A549 (cell line): ENCODE data around the gene MYDGF. TPM values are rescaled to one million over a fixed set of nuclear protein-coding genes. Genes with fewer than 3 reads are reported as not detected.

Experiments used
- ATAC-seq, 2 experiments: fragments of 200-7000 bp in 1 of 2; fragments of >200 bp in 1 of 2; cut with Nextera tagmentation in 1 of 2; cut with Tn5 transposase in 1 of 2; 3 replicates each; pipeline versions ENCODE4 v1.8.0 to v1.9.1; 2018 to 2020; ENCODE audit warnings: mild to moderate bottlenecking in 1 of 2, moderate library complexity in 1 of 2
- CTCF ChIA-PET: fragments of 300-600 bp; sonication (Branson Sonifier 250); formaldehyde crosslinking; extraction: SDS; loops from one replicate; lab custom pipeline; 2021; ENCODE audit warnings: antibody characterized with exemption, inconsistent platforms; lab: Yijun Ruan, JAX
- POLR2A ChIA-PET: fragments of 350-600 bp; formaldehyde crosslinking; extraction: SDS; loops from one replicate; lab custom pipeline; 2021; ENCODE audit warnings: antibody characterized with exemption, inconsistent platforms; lab: Yijun Ruan, JAX
- DNase-seq, 2 experiments: peaks; one replicate each; pipeline versions ENCODE4 v3.0.0 to v3.0.0-alpha.2; 2011 to 2016; ENCODE audit warnings: low read depth in 1 of 2, low spot score in 1 of 2
- FAIRE-seq: peaks from 2 replicates; lab custom pipeline; 2011; peaks lifted over from hg19 to GRCh38; lab: Jason Lieb, UNC
- H3K27ac ChIP-seq, 2 experiments: fragments of >200 bp; sonication (Bioruptor Twin); formaldehyde crosslinking; 3 replicates each; pipeline ENCODE4 v1.5.1; 2016 to 2017
- H3K4me1 ChIP-seq: fragments of >200 bp; sonication (Bioruptor Twin); formaldehyde crosslinking; 3 replicates; pipeline ENCODE4 v1.6.1; 2016
- H3K4me2 ChIP-seq: fragments of >200 bp; sonication (Bioruptor Twin); formaldehyde crosslinking; 3 replicates; pipeline ENCODE4 v1.6.1; 2016
- H3K4me3 ChIP-seq: fragments of >200 bp; sonication (Bioruptor Twin); formaldehyde crosslinking; 3 replicates; pipeline ENCODE4 v1.5.1; 2016
- H3K9me3 ChIP-seq: fragments of >200 bp; sonication (Bioruptor Twin); formaldehyde crosslinking; 3 replicates; pipeline ENCODE4 v1.6.1; 2016
- CBX2 ChIP-seq: fragments of 200-600 bp; sonication (generic); IDR thresholded peaks from 2 replicates; pipeline ENCODE4 v1.6.1; 2016; ENCODE audit warnings: low read depth, mild to moderate bottlenecking, borderline replicate concordance
- CBX8 ChIP-seq: fragments of 200-600 bp; sonication (generic); IDR thresholded peaks from 2 replicates; pipeline ENCODE4 v1.6.1; 2016
- CHD2 ChIP-seq: fragments of 150-350 bp; IDR thresholded peaks from 2 replicates; pipeline ENCODE4 v1.6.1; 2014; ENCODE audit warnings: low read length; ENCODE audit not compliant: partially characterized antibody
- CHD4 ChIP-seq: fragments of 200-600 bp; sonication (generic); IDR thresholded peaks from 2 replicates; pipeline ENCODE4 v1.6.1; 2016; ENCODE audit warnings: antibody characterized with exemption, mild to moderate bottlenecking, borderline replicate concordance
- CTCF ChIP-seq: fragments of >200 bp; sonication (Bioruptor Twin); formaldehyde crosslinking; IDR thresholded peaks from 3 replicates; pipeline ENCODE4 v1.5.1; 2016
- EHMT2 ChIP-seq: fragments of 200-600 bp; sonication (generic); IDR thresholded peaks from 2 replicates; pipeline ENCODE4 v1.6.1; 2016; ENCODE audit warnings: antibody characterized with exemption, low read depth, mild to moderate bottlenecking, moderate library complexity
- ESRRA ChIP-seq: fragments of 150-350 bp; IDR thresholded peaks from 2 replicates; pipeline ENCODE4 v1.6.1; 2014; ENCODE audit warnings: mild to moderate bottlenecking, low read length, borderline replicate concordance
- FOSL2 ChIP-seq, 2 experiments: fragments of 450-650 bp in 1 of 2; fragments of >200 bp in 1 of 2; sonication (Bioruptor Twin) in 1 of 2; formaldehyde crosslinking; IDR thresholded peaks; 2 replicates each; pipeline versions ENCODE4 v1.5.0 to v1.6.1; 2016 to 2020; ENCODE audit warnings: mild to moderate bottlenecking in 1 of 2, moderate library complexity in 1 of 2
- HDAC2 ChIP-seq: fragments of 200-600 bp; sonication (generic); IDR thresholded peaks from 2 replicates; pipeline ENCODE4 v1.6.1; 2016
- HEYL ChIP-seq: fragments of 250-450 bp; sonication (Bioruptor Pico); IDR thresholded peaks from 2 replicates; pipeline ENCODE4 v1.8.0; 2021; ENCODE audit warnings: mild to moderate bottlenecking, moderate library complexity
- JUN ChIP-seq, 2 experiments: fragments of >200 bp; sonication (Bioruptor Twin); formaldehyde crosslinking; IDR thresholded peaks; 2 replicates in 1 of 2; 3 replicates in 1 of 2; pipeline ENCODE4 v1.6.1; 2016 to 2017
- KDM1A ChIP-seq: fragments of 200-600 bp; sonication (generic); IDR thresholded peaks from 2 replicates; pipeline ENCODE4 v1.6.1; 2016; ENCODE audit warnings: low read depth, mild to moderate bottlenecking
- NPAS2 ChIP-seq: fragments of 250-450 bp; sonication (Bioruptor Pico); IDR thresholded peaks from 2 replicates; pipeline ENCODE4 v1.8.0; 2022; ENCODE audit warnings: mild to moderate bottlenecking, moderate library complexity, borderline replicate concordance
- PHF8 ChIP-seq: fragments of 200-600 bp; sonication (generic); IDR thresholded peaks from 2 replicates; pipeline ENCODE4 v1.6.1; 2016; ENCODE audit warnings: low read depth, mild to moderate bottlenecking, antibody characterized with exemption, moderate library complexity, borderline replicate concordance
- RAD21 ChIP-seq, 2 experiments: fragments of >200 bp in 1 of 2; sonication (Bioruptor Twin) in 1 of 2; formaldehyde crosslinking in 1 of 2; IDR thresholded peaks in 1 of 2; conservative IDR thresholded peaks in 1 of 2; 2 replicates in 1 of 2; 3 replicates in 1 of 2; pipeline ENCODE4 v1.6.1; 2012 to 2018; ENCODE audit warnings: inconsistent platforms in 1 of 2
- RARB ChIP-seq: fragments of 250-450 bp; sonication (Bioruptor Pico); IDR thresholded peaks from 2 replicates; pipeline ENCODE4 v1.8.0; 2021; ENCODE audit warnings: mild to moderate bottlenecking, moderate library complexity
- RCOR1 ChIP-seq: fragments of 150-350 bp; IDR thresholded peaks from 2 replicates; pipeline ENCODE4 v1.6.1; 2014; ENCODE audit warnings: antibody characterized with exemption, low read length, low read depth
- RNF2 ChIP-seq: fragments of 200-600 bp; sonication (generic); IDR thresholded peaks from 2 replicates; pipeline ENCODE4 v1.6.1; 2016; ENCODE audit warnings: low read depth, mild to moderate bottlenecking, antibody characterized with exemption, moderate library complexity, borderline replicate concordance
- SMC3 ChIP-seq: fragments of >200 bp; sonication (Bioruptor Twin); formaldehyde crosslinking; IDR thresholded peaks from 3 replicates; pipeline ENCODE4 v1.6.1; 2018; ENCODE audit warnings: inconsistent platforms
- TFCP2L1 ChIP-seq: fragments of 250-450 bp; sonication (Bioruptor Pico); IDR thresholded peaks from 2 replicates; pipeline ENCODE4 v1.5.0; 2021; ENCODE audit warnings: mild to moderate bottlenecking
- USF2 ChIP-seq: fragments of 450-650 bp; IDR thresholded peaks from 2 replicates; pipeline ENCODE4 v1.6.1; 2014; ENCODE audit warnings: antibody characterized with exemption
- ZFP36 ChIP-seq: fragments of 450-650 bp; IDR thresholded peaks from 2 replicates; pipeline ENCODE4 v1.6.1; 2014; ENCODE audit warnings: borderline replicate concordance; ENCODE audit not compliant: partially characterized antibody
- WGBS: methylation state at CpG from one replicate; pipeline ENCODE4 v1.1.6; 2017; ENCODE audit errors: missing lambda C conversion rate; 5-methylcytosine and 5-hydroxymethylcytosine counted together
- polyA plus RNA-seq, 4 experiments: library from polyadenylated mRNA; depleted of rRNA in 3 of 4; stranded (reverse); fragments of >200 nt; fragmentation: RNase III in 1 of 4; extraction: RNeasy Plus Mini Kit Qiagen cat#74134 plus additional on column Dnase treatment in 1 of 4; gene quantifications; 2 replicates in 3 of 4; 3 replicates in 1 of 4; pipeline ENCODE4 v1.2.3, GENCODE V29; 2011 to 2017
- TF ChIP-seq, protein P1 (sequence below): IDR thresholded peaks from 2 replicates; pipeline ENCODE4 v1.6.1; 2012

MYDGF gene
- polyA plus RNA-seq, 2 of the 4 experiments (the other 2 are of a cell fraction) = 62.1 to 107 TPM

DNA sequence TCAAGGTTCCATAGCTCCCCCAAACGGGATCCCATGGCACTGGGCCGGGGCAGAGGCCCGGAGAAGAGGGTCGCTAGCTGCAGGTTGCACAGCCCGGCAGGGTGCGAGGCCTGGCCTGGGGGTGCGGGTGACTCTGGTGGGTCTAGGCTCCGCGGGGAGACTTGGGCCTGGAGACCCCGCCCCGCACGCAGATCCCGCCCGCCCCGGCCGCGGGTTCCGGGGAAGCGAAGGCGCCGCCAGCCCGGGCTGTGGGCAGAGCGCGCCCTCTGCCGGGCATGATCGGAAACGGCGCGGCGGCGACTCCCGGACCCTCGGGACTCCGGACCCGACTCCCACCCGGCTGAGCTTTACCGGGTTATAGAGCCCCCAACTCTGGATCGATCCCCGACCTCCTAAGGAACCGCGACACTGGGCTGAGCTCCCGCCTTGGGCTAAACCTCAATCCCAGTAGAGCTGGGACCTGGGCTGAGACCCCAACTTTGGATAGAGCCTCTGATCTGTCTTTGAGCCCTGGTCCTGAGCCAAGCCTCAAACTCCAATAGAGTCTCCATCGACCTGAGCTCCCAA is 33.9 kb downstream of the MYDGF start:
- H3K4me2 ChIP-seq = peak overlapping the region; percentile 92
- FAIRE-seq = no peak
- H3K4me3 ChIP-seq = peak overlapping the region; percentile 48
- ChIA-PET POLR2A (interaction anchor here (0.7 kb wide), 1 partner anchor 59 kb away, joined by 3 read pairs; no protein-coding TSS in a partner anchor), CTCF (interaction anchor here (0.6 to 3.4 kb wide), 37 partner anchors 9 to 266 kb away, joined by 3 to 118 read pairs (median 6); partner anchors contain the start of genes HDGFL2 and SEMA6B)
- peaks cover 33% of the 10 kb centered on the region for H3K4me1 ChIP-seq
- WGBS = 0% methylated on average over 1 of the region's 43 CpGs
- H3K27ac ChIP-seq = peak overlapping the region; percentile 81 to 92
- TF ChIP-seq CHD4 = no peak
- peak; percentile 71 to 90 for TF ChIP-seq RAD21 (conservative IDR thresholded peaks at IDR 0.05 in 1 of 2, IDR thresholded peaks at IDR 0.05 in 1 of 2)
- TF ChIP-seq SMC3 = peak; percentile 76
- TF ChIP-seq CTCF = peak; percentile 84
- no peaks in the 10 kb centered on the region for H3K9me3 ChIP-seq
- peak; percentile 37 to 62; a peak in 3 of 6 replicates for ATAC-seq
- peak; percentile 34 to 65 for DNase-seq

DNA sequence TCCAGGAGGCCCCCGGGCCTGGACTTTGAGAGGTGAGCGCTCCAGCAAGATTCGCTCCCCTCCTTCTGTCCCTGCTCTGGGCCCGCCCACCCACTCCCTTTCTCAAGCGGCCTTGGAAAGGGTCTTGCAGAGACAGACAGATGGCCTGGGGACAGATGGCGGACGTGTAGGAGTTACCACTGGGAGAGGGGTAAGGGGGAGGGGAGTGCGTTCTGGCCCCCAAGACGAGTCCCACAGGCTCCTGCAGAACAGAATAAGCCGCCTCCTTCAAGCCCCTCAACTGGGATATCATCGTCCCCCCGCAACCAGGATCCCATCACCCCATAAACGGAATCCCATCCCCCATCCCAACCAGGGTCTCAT is 34.4 kb downstream of the MYDGF start:
- ChIA-PET POLR2A (interaction anchor here (0.7 kb wide), 1 partner anchor 59 kb away, joined by 3 read pairs; no protein-coding TSS in a partner anchor), CTCF (interaction anchor here (0.6 to 3.4 kb wide), 32 partner anchors 9 to 171 kb away, joined by 3 to 118 read pairs (median 8); partner anchors contain the start of genes HDGFL2 and SEMA6B)
- FAIRE-seq (no peak), ATAC-seq (no peak), DNase-seq (no peak)
- Histone ChIP-seq H3K4me2 (peak overlapping the region; percentile 92), H3K27ac (peak overlapping the region; percentile 81 to 92), H3K9me3 (no peaks in the 10 kb centered on the region), H3K4me1 (peaks cover 33% of the 10 kb centered on the region), H3K4me3 (peak overlapping the region; percentile 48)
- TF ChIP-seq JUN (IDR thresholded peaks at IDR 0.05) = no peak
- TF ChIP-seq PHF8 = no peak
- no peak for TF ChIP-seq USF2
- TF ChIP-seq NPAS2 = no peak
- no peak for TF ChIP-seq EHMT2
- no peak for TF ChIP-seq RCOR1
- TF ChIP-seq, protein P1, sequence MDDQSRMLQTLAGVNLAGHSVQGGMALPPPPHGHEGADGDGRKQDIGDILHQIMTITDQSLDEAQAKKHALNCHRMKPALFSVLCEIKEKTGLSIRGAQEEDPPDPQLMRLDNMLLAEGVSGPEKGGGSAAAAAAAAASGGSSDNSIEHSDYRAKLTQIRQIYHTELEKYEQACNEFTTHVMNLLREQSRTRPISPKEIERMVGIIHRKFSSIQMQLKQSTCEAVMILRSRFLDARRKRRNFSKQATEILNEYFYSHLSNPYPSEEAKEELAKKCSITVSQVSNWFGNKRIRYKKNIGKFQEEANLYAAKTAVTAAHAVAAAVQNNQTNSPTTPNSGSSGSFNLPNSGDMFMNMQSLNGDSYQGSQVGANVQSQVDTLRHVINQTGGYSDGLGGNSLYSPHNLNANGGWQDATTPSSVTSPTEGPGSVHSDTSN = no peak
- no peak for TF ChIP-seq CHD4
- no peak for TF ChIP-seq TFCP2L1 (CRISPR knock-in tag)
- TF ChIP-seq RNF2 = no peak
- WGBS = 48% methylated on average over 5 of the region's 13 CpGs

DNA sequence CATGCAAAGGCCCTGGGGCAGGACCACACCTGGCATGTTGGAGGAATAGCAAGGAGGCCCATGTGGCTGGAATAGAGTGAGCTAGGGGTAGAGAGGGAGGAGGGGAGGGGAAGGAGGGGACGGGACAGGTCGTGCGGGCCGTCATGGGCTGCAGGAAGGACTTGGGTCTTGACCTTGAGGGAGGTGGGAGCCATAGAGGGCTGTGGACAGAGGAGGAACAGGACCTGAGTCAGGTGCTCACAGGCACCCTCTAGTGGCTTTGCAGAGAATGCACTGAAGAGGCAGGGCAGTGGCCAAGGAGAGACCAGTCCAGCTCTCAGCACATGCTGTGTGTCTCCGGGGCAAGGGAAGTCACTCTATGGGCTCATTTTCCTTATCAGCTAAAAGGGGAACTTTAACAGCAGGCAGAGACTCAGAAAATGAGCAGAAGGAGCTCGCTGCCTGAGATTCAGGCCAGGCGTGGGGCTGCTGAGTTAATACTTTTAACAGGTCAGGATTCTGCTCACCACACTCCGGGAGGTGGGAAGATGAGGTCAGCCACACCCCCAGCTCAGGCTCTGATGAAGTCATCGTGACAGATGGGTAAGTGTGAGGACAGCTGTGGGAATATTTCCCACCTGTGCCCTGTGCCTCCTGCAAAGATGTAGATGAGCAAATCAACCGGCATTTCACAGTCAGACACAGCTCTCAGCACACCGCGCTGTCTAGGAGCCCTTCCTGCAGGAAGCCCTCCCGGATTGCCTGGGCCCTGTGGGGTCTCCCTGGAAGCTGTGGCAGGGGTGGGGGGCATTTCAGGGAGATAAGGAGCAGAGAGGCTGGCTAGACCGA is 36.8 kb downstream of the MYDGF start:
- ATAC-seq = peak; percentile 86 to 88
- peak; percentile 60 to 82 for DNase-seq
- ChIA-PET POLR2A (no interaction called here), CTCF (interaction anchor here (0.7 to 3.4 kb wide), 28 partner anchors 10 to 112 kb away, joined by 3 to 48 read pairs (median 7); partner anchors contain the start of genes LRG1 and SEMA6B)
- peaks cover 22% of the 10 kb centered on the region for H3K4me1 ChIP-seq
- H3K27ac ChIP-seq = peak overlapping the region in 1 of 2 experiments; percentile 92; a peak in 3 of 6 replicates
- H3K9me3 ChIP-seq = no peaks in the 10 kb centered on the region
- WGBS = 15% methylated on average over 10 of the region's 14 CpGs
- FAIRE-seq = no peak
- no peak overlapping the region for H3K4me3 ChIP-seq
- peak overlapping the region; percentile 50 for H3K4me2 ChIP-seq
- TF ChIP-seq CHD2 = no peak
- peak; percentile 99 for TF ChIP-seq KDM1A
- TF ChIP-seq CBX8 = no peak
- TF ChIP-seq CBX2 = no peak
- peak; percentile 97 for TF ChIP-seq ZFP36
- peak; percentile 93 for TF ChIP-seq HDAC2
- TF ChIP-seq RARB = no peak
- peak; percentile 76 for TF ChIP-seq CTCF
- peak; percentile 19; the same call in 1 of the 2 replicates for TF ChIP-seq ESRRA
- TF ChIP-seq HEYL = no peak
- no peak for TF ChIP-seq FOSL2 (IDR thresholded peaks at IDR 0.05)
- TF ChIP-seq FOSL2 (CRISPR knock-in tag; IDR thresholded peaks at IDR 0.05) = peak; percentile 4; the same call in 1 of the 2 replicates
- TF ChIP-seq NPAS2 = no peak
- TF ChIP-seq RCOR1 = 0 out of 2 replicates have a peak, but pooled peaks have one; percentile 77
